K562 (cell line): ENCODE data around the gene ATCAY. TPM values are rescaled to one million over a fixed set of nuclear protein-coding genes. Genes with fewer than 3 reads are reported as not detected.
A peak's percentile ranks its signal among the peaks of the same experiment; 100 is the strongest.

Source experiments
- ATAC-seq: fragments of 200-7000 bp; cut with Tn5 transposase; 3 replicates; pipeline ENCODE4 v1.9.1; 2020; ENCODE audit warnings: moderate library complexity
- BruUV-seq: library from RNA; stranded (reverse); fragments of 400-500 nt; replicated peaks from 2 replicates; lab custom pipeline; 2021; lab: Mats Ljungman, UMichigan
- CTCF ChIA-PET: fragments of 300-600 bp; formaldehyde crosslinking; extraction: SDS; loops from one replicate; lab custom pipeline; 2021; ENCODE audit warnings: low intra/inter-chr PET ratio; lab: Yijun Ruan, JAX
- POLR2A ChIA-PET: fragments of 300-600, 350-650 bp; sonication (Branson Sonifier 250); formaldehyde crosslinking; extraction: SDS; loops from one replicate; lab custom pipeline; 2021; ENCODE audit warnings: antibody characterized with exemption, inconsistent platforms; lab: Yijun Ruan, JAX
- DNase-seq, 4 experiments: peaks; one replicate each; pipeline versions ENCODE4 v3.0.0 to v3.0.0-alpha.2; 2011 to 2018; ENCODE audit warnings: low spot score in 3 of 4, mixed read lengths in 3 of 4; ENCODE audit errors: extremely low read depth in 1 of 4
- FAIRE-seq: peaks from 2 replicates; lab custom pipeline; 2011; peaks lifted over from hg19 to GRCh38; lab: Jason Lieb, UNC
- H2AFZ ChIP-seq: 2 replicates; pipeline ENCODE4 v1.6.0; 2011; ENCODE audit warnings: low read depth, low read length, control low read depth, inconsistent platforms
- H3K27ac ChIP-seq: fragments of 200-600 bp; 3 replicates; pipeline ENCODE4 v1.8.0; 2011; ENCODE audit warnings: low read depth, mild to moderate bottlenecking, control low read depth, inconsistent platforms, low read length, moderate library complexity, mixed read lengths; ENCODE audit errors: extremely low read depth
- H3K27me3 ChIP-seq, 2 experiments: fragments of 300-600 bp in 1 of 2; 2 replicates in 1 of 2; 3 replicates in 1 of 2; pipeline versions ENCODE4 v1.6.0 to v1.8.0; 2011; ENCODE audit warnings: inconsistent platforms in 2 of 2, low read length in 2 of 2, mild to moderate bottlenecking in 1 of 2, mixed read lengths in 1 of 2, moderate library complexity in 1 of 2; ENCODE audit not compliant: control insufficient read depth in 2 of 2, insufficient read depth in 2 of 2
- H3K36me3 ChIP-seq: fragments of 300-600 bp; 3 replicates; pipeline ENCODE4 v1.8.0; 2011; ENCODE audit warnings: mild to moderate bottlenecking, low read length, inconsistent platforms; ENCODE audit not compliant: control insufficient read depth, insufficient read depth
- H3K4me1 ChIP-seq, 2 experiments: fragments of 200-600 bp in 1 of 2; replicated peaks in 1 of 2; 2 replicates in 1 of 2; 3 replicates in 1 of 2; pipeline versions ENCODE4 v1.5.1 to v1.8.0; 2011; ENCODE audit warnings: inconsistent platforms in 2 of 2, low read length in 2 of 2, mild to moderate bottlenecking in 1 of 2, mixed read lengths in 1 of 2, moderate library complexity in 1 of 2; ENCODE audit not compliant: control insufficient read depth in 2 of 2, insufficient read depth in 2 of 2
- H3K4me2 ChIP-seq: 2 replicates; pipeline ENCODE4 v1.6.1; 2011; ENCODE audit warnings: low read length, control low read depth, inconsistent platforms, mixed read lengths; ENCODE audit not compliant: insufficient read depth
- H3K4me3 ChIP-seq: fragments of 200-600 bp; sonication (generic), shearing (Covaris generic); 2 replicates; pipeline ENCODE4 v1.5.1; 2016; ENCODE audit warnings: control low read depth, inconsistent platforms
- H3K79me2 ChIP-seq: fragments of 200-600 bp; 3 replicates; pipeline ENCODE4 v1.8.0; 2011; ENCODE audit warnings: low read length, inconsistent platforms; ENCODE audit not compliant: control insufficient read depth, insufficient read depth
- H3K9ac ChIP-seq, 2 experiments: 2 replicates each; pipeline versions ENCODE4 v1.6.0 to v1.6.1; 2011; ENCODE audit warnings: low read depth in 2 of 2, low read length in 2 of 2, control low read depth in 1 of 2, inconsistent platforms in 1 of 2, mild to moderate bottlenecking in 1 of 2, mixed read lengths in 1 of 2; ENCODE audit not compliant: insufficient read depth in 1 of 2
- H3K9me1 ChIP-seq: one replicate; pipeline ENCODE4 v1.6.0; 2011; ENCODE audit warnings: inconsistent platforms, mild to moderate bottlenecking, low read length, moderate library complexity; ENCODE audit not compliant: control insufficient read depth, insufficient read depth
- H3K9me3 ChIP-seq: replicated peaks from 2 replicates; pipeline ENCODE4 v1.5.1; 2011; ENCODE audit warnings: low read depth, low read length, inconsistent platforms; ENCODE audit not compliant: control insufficient read depth, insufficient read depth
- H4K20me1 ChIP-seq: replicated peaks from 2 replicates; pipeline ENCODE4 v1.6.1; 2011; ENCODE audit warnings: low read length, inconsistent platforms, mixed read lengths; ENCODE audit not compliant: control insufficient read depth, insufficient read depth
- BHLHE40 ChIP-seq: IDR thresholded peaks from 2 replicates; pipeline ENCODE4 v1.6.1; 2011; ENCODE audit warnings: low read length, improper control_type of control experiment
- NR2C1 ChIP-seq, 2 experiments: fragments of 450-650 bp; IDR thresholded peaks; 2 replicates each; pipeline ENCODE4 v1.6.1; 2017; ENCODE audit warnings: mild to moderate bottlenecking in 2 of 2, antibody characterized with exemption in 1 of 2, inconsistent platforms in 1 of 2, missing compliant biosample characterization in 1 of 2, missing genetic modification characterization in 1 of 2
- ZNF551 ChIP-seq: fragments of 250-450 bp; sonication (Bioruptor Pico); IDR thresholded peaks from 2 replicates; pipeline ENCODE4 v1.5.0; 2021; ENCODE audit warnings: mild to moderate bottlenecking, moderate library complexity
- WGBS: fragments of 100-300 bp; shearing (Covaris generic); methylation state at CpG from one replicate; pipeline ENCODE4 v1.1.6; 2016; ENCODE audit warnings: low coverage, mixed read lengths; ENCODE audit not compliant: insufficient coverage; ENCODE audit errors: missing lambda C conversion rate; 5-methylcytosine and 5-hydroxymethylcytosine counted together
- in situ Hi-C: fragments of 300-500 bp; cut with MboI; formaldehyde crosslinking; loops from 4 replicates; pipeline ENCODE4 v1.15.0; 2018; ENCODE audit warnings: inconsistent platforms, mixed read lengths
- intact Hi-C: fragments of 100-400 bp; cut with micrococcal nuclease; formaldehyde crosslinking; loops from 2 replicates; pipeline ENCODE4 v1.14.2; 2022
- polyA plus RNA-seq, 8 experiments: library from polyadenylated mRNA; depleted of rRNA in 4 of 8; stranded (reverse) in 5 of 8; unstranded in 3 of 8; fragments of >200 nt; fragmentation: Nextera tagmentation in 2 of 8; fragmentation: Illumina TruSeq in 1 of 8; extraction: Ambion mirVana in 2 of 8; extraction: Trizol in 1 of 8; gene quantifications; 2 replicates each; pipeline versions ENCODE4 v1.2.1 to v1.2.3, GENCODE V29; 2011 to 2014; ENCODE audit warnings: inconsistent platforms in 1 of 8, missing spikeins in 1 of 8
- total RNA-seq, 7 experiments: library from RNA; depleted of rRNA in 6 of 7; stranded (reverse); fragments of >200 nt in 6 of 7; fragmentation: Illumina TruSeq in 2 of 7; extraction: Trizol in 2 of 7; gene quantifications; 2 replicates each; pipeline versions ENCODE4 v1.2.1 to v1.2.3, GENCODE V29; 2011 to 2021; ENCODE audit warnings: low replicate concordance in 1 of 7
- TF ChIP-seq, protein P1 (sequence below), 2 experiments: fragments of 450-650 bp in 1 of 2; sonication (generic) in 1 of 2; formaldehyde crosslinking in 1 of 2; IDR thresholded peaks; 2 replicates each; pipeline versions ENCODE4 v1.7.1 to v1.9.0; 2016 to 2022; ENCODE audit warnings: inconsistent platforms in 1 of 2, mild to moderate bottlenecking in 1 of 2, missing genetic modification reagents in 1 of 2
- TF ChIP-seq, protein P2 (sequence below): sonication (generic); formaldehyde crosslinking; IDR thresholded peaks from 2 replicates; pipeline ENCODE4 v1.9.0; 2022; ENCODE audit warnings: mild to moderate bottlenecking, missing genetic modification reagents
- TF ChIP-seq, protein P3 (sequence below): sonication (generic); formaldehyde crosslinking; IDR thresholded peaks from 2 replicates; pipeline ENCODE4 v1.8.0; 2022; ENCODE audit warnings: missing genetic modification reagents, mild to moderate bottlenecking, moderate library complexity, borderline replicate concordance

The ATCAY gene
- total and polyA plus RNA-seq, 9 of the 15 experiments (the other 6 are each of a cell fraction or from before 2014, with no cell fraction given): not detected

DNA sequence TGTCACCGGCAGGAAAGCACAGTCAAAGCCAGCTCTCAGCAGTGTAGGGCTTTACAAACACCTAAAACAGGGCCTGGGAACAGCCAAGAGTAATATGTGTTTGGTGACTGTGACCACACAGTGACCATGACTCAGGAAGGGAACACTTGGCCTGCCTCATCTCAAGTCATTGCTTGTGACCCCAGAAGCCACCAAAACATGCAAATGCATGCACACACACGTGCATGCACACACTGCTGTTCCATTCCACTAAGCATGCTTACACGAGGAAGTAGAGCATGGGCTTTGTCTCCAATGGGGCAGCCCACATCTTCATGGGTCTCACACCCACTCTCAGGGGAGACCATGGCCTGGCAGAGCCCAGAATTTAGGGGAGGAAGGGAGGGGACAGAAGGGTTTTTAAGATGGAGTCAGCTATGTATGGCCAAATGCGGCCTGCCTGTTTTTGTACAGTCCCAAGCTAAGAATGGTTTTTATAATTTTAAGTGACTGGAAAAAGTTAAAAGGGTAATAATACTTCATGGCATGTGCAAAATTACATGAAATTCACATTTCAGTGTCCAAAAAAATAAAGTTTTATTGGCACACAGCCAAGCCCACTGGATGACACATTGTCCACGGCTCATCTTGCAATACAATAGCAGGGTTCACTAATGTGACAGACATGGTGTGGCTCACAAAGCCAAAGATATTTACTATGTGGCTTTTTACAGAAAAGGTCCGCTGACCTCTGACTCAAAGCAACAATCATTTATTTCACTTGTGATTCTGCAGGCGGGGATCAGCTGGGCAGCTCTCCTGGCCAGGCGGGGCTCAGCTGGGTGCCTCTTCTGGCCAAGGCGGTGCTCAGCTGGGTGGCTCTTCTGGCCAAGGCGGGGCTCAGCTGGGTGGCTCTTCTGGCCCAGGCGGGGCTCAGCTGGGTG, 29.0 kb upstream of the ATCAY start:
- no TSS peak for BruUV-seq
- CTCF ChIA-PET: interaction anchor here (0.5 to 1.2 kb wide), 3 partner anchors 67 to 353 kb away, joined by 3 to 6 read pairs (median 3); partner anchors contain the start of gene PIAS4
- WGBS: 49% methylated on average over 11 of the region's 11 CpGs
- 0 out of 2 replicates have a peak, but pooled peaks have one; percentile 20 for TF ChIP-seq NR2C1 (IDR thresholded peaks at IDR 0.05)
- no peak for TF ChIP-seq NR2C1 (tag; IDR thresholded peaks at IDR 0.05)
- TF ChIP-seq, protein P1, sequence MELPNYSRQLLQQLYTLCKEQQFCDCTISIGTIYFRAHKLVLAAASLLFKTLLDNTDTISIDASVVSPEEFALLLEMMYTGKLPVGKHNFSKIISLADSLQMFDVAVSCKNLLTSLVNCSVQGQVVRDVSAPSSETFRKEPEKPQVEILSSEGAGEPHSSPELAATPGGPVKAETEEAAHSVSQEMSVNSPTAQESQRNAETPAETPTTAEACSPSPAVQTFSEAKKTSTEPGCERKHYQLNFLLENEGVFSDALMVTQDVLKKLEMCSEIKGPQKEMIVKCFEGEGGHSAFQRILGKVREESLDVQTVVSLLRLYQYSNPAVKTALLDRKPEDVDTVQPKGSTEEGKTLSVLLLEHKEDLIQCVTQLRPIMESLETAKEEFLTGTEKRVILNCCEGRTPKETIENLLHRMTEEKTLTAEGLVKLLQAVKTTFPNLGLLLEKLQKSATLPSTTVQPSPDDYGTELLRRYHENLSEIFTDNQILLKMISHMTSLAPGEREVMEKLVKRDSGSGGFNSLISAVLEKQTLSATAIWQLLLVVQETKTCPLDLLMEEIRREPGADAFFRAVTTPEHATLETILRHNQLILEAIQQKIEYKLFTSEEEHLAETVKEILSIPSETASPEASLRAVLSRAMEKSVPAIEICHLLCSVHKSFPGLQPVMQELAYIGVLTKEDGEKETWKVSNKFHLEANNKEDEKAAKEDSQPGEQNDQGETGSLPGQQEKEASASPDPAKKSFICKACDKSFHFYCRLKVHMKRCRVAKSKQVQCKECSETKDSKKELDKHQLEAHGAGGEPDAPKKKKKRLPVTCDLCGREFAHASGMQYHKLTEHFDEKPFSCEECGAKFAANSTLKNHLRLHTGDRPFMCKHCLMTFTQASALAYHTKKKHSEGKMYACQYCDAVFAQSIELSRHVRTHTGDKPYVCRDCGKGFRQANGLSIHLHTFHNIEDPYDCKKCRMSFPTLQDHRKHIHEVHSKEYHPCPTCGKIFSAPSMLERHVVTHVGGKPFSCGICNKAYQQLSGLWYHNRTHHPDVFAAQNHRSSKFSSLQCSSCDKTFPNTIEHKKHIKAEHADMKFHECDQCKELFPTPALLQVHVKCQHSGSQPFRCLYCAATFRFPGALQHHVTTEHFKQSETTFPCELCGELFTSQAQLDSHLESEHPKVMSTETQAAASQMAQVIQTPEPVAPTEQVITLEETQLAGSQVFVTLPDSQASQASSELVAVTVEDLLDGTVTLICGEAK (IDR thresholded peaks at IDR 0.05): peak; percentile 83
- TF ChIP-seq, protein P1 (CRISPR knock-in tag; IDR thresholded peaks at IDR 0.05): peak; percentile 63; the same call in 1 of the 2 replicates
- peak; percentile 74; the same call in 1 of the 2 replicates for TF ChIP-seq BHLHE40
- TF ChIP-seq, protein P2, sequence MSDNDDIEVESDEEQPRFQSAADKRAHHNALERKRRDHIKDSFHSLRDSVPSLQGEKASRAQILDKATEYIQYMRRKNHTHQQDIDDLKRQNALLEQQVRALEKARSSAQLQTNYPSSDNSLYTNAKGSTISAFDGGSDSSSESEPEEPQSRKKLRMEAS (CRISPR knock-in tag): peak; percentile 73
- no peak for TF ChIP-seq ZNF551 (CRISPR knock-in tag)
- TF ChIP-seq, protein P3, sequence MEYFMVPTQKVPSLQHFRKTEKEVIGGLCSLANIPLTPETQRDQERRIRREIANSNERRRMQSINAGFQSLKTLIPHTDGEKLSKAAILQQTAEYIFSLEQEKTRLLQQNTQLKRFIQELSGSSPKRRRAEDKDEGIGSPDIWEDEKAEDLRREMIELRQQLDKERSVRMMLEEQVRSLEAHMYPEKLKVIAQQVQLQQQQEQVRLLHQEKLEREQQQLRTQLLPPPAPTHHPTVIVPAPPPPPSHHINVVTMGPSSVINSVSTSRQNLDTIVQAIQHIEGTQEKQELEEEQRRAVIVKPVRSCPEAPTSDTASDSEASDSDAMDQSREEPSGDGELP: peak; percentile 29; the same call in 1 of the 2 replicates

More for the DNA sequence above, 29.0 kb upstream of the ATCAY start:
- ATAC-seq (no peak), FAIRE-seq (no peak), DNase-seq (no peak)
- H3K9ac ChIP-seq: peak overlapping the region in 1 of 2 experiments; percentile 43; a peak in 2 of 4 replicates
- peak overlapping the region; percentile 35 for H2AFZ ChIP-seq
- H3K4me3 ChIP-seq: no peak overlapping the region
- intact Hi-C loops: loop anchor here (1.0 to 2.0 kb wide), 2 partner anchors 135 to 353 kb away; no protein-coding TSS in a partner anchor
- no peaks in the 10 kb centered on the region for H3K79me2 ChIP-seq
- H3K4me1 ChIP-seq: peaks cover 18 to 42% of the 10 kb centered on the region in 2 experiments; a peak in 4 of 5 replicates
- H3K9me1 ChIP-seq: no peaks in the 10 kb centered on the region
- in situ Hi-C loops: no loop called here
- H3K27ac ChIP-seq: peak overlapping the region; percentile 14; the same call in 1 of the 3 replicates
- no peaks in the 10 kb centered on the region; the same call in 1 of the 2 replicates for H4K20me1 ChIP-seq
- H3K4me2 ChIP-seq: no peak overlapping the region
- H3K27me3 ChIP-seq: peaks cover 0 to 6% of the 10 kb centered on the region in 2 experiments; a peak in 1 of 5 replicates
- POLR2A ChIA-PET: interaction anchor here (0.9 to 1.4 kb wide), 3 partner anchors 13 to 124 kb away, joined by 3 to 5 read pairs (median 3); no protein-coding TSS in a partner anchor
- no peaks in the 10 kb centered on the region for H3K9me3 ChIP-seq
- no peaks in the 10 kb centered on the region for H3K36me3 ChIP-seq
